Fibroblast of skin of left quadriceps (primary cell): ENCODE measurements around the gene VIT.
"Not testable (repeated sequence)": the region's sequence is repeated elsewhere in the genome, so short reads cannot be mapped to it uniquely, and the experiment has no call there.

ENCODE experiments used
- DNase-seq, 2 experiments: peaks; one replicate each; pipeline ENCODE4 v3.0.0-alpha.2; 2013; ENCODE audit warnings: low read depth in 2 of 2

Gene VIT

GRCh38 chr2:36677996-36678605 is 18.4 kb upstream of the VIT start:
- DNase-seq: no peak

DNA sequence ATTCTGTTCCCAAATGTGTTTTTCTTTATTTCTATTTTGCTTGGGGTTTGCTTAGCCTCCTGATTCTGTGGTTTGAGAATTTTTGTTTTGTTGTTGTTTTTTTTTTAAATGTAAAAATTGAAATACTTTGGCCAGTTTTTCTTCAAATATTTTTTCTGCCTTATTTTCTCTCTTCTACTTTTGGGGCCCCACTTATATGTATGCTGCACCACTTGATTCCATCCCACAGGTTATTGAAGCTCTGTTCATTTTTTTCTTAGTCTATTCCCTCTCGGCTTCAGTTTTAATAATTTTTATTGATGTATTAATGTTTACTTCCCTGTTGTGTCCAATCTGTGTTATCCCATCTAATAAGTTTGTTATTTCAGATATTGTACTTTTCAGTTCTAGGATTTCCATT is 17.7 kb upstream of the VIT start:
- no peak for DNase-seq

- no peak for DNase-seq
These were observed 16.5 kb upstream of the VIT start for GRCh38 chr2:36680012-36680411.

GRCh38 chr2:36682562-36682961 is 13.9 kb upstream of the VIT start:
- no peak for DNase-seq

DNA sequence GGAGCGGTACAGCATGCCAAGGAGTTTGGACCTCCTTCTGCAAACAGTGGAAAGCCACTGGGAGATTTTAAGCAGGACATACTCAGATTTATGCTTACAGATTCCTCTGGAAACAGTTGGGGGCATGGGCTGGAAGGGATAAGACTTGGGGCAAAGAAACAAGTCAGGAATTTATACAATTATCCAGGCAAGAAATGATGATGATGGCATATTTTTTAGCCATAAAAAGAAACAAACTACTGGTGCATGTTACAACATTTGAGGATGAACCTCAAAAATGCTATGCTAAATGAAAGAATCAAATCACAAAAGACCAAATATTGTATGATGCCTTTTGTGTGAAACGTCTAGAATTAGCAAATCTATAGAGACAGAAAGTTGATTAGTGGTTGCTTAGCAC is 13.5 kb upstream of the VIT start:
- no peak for DNase-seq

DNA sequence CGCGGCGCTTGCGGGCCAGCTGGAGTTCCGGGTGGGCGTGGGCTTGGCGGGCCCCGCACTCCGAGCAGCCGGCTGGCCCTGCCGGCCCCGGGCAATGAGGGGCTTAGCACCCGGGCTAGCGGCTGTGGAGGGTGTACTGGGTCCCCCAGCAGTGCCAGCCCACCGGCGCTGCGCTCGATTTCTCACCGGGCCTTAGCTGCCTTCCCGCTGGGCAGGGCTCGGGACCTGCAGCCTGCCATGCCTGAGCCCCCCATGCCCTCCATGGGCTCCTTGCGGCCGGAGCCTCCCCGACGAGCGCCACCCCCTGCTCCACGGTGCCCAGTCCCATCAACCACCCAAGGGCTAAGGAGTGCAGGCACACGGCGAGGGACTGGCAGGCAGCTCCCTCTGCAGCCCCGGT is 8.2 kb upstream of the VIT start:
- not testable (repeated sequence) for DNase-seq

DNA sequence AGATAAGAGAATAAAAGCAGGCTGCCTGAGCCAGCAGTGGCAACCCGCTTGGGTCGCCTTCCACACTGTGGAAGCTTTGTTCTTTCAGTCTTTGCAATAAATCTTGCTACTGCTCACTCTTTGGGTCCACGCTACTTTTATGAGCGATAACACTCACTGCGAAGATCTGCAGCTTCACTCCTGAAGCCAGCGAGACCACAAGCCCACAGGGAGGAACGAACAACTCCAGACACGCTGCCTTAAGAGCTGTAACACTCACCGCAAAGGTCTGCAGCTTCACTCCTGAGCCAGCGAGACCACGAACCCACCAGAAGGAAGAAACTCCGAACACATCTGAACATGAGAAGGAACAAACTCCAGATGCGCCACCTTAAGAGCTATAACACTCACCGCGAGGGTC is 7.5 kb upstream of the VIT start:
- DNase-seq: not testable (repeated sequence)

DNA sequence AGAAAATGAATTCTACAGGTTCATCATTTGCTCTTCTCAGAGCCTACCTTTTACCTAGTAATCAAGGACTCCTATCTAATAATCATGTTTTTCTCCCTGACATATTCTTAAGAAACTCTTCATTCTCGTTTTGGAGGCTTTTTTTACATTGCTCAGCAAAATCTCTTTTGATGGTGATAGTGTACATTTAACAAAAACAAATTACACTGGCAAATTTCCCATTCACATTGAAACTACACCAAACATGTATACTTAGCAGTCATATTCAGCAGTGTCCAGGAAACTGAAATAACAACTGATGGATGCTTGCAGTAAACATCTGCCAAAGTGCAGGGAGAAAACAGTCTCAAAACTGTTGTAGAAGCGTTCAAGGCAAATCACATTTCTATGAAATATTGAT is 4.4 kb upstream of the VIT start:
- DNase-seq: no peak

DNA sequence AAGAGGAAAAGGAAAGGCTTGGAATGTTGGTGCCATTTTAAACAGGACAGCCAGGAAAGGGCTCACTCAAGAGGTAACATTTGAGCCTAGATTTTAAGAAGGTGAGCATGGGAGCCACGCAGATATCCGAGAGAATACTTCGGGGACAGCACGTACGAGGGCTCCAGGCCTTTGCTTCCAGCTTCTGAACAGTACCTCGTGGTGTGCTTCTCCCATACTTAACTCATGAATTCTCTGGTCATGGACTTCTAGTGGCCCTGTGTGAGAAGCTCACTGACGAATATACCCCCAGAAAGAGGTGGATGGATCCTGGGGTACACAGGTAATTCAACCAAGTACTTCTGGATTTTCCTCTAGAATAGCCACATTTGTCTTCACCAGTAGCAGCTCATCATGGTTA is 2.7 kb upstream of the VIT start:
- DNase-seq: no peak

DNA sequence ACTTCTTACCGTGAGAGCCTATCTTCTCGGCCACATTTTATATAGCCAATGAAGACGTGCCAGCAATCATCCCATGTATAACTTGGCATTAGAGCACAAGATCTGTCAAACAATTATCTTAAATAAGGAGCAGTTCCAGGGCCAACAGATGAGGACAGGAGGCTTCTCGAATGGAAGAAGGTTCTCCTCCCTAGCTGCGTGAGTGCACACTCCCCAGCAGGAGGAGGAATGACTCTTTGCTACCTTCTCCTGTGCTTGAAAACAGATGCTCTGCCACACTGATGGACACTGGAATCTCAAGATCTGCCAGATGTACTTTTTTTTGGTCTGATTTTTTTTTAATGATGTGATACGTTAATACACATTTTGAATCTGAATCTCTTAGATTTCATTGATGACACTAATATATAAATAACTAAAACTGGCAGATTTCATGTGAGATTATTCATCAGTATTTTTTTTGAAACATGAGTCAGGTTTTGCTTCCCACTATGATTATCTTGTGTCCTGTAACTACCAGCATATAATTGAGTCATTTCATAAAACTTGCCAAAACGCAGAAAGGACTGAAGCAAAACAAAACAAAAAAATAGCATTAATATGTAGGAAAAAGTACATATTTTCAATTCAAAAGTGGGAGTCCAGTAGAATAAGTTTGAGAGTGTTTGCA is 626 bp upstream of the VIT start:
- peak in 1 of 2 experiments; percentile 35 for DNase-seq

GRCh38 chr2:36697424-36698066 is 1.0 kb downstream of the VIT start:
- DNase-seq: no peak

- no peak for DNase-seq
These were observed 2.5 kb downstream of the VIT start for GRCh38 chr2:36698993-36699392.

GRCh38 chr2:36700311-36700710 is 3.8 kb downstream of the VIT start:
- DNase-seq: no peak

DNA sequence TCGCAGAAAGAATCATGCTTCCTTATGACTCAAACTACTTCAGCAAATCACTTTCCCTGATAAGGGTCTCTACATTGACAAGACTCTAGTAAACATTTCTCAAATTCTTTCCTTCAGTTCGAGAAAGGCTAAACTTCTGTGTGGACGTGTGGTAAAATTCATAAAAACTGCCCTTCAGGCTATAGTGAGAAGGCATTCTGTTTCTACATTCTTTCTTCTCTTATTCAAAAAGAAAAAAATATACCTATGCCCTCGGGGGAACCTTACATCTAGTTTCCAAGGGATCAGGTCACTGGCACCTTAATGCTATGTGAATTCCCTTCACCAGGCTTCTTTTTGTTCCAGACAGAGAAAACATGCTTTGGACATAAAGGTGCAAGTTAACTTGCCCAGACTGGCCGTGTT is 4.9 kb downstream of the VIT start:
- no peak for DNase-seq

DNA sequence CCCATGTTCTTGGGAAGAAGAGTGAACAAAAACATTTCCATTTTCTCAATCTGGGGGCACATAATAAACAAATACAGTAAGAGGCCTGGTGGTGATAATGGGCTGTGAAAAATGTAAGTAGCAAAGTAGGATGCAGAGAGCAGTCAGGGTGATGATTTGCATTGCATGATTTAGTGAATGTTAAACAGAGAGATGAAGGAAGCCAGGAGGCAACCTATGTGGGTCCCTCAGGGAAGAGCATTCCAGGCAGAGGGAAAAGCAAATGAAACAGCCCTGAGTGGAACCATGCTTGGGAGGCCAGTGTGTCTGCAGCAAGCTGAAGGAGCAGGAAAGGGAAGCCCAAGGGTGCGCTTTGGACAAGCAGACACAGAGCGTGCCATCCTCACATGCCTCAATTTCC is 5.4 kb downstream of the VIT start:
- DNase-seq: no peak

DNA sequence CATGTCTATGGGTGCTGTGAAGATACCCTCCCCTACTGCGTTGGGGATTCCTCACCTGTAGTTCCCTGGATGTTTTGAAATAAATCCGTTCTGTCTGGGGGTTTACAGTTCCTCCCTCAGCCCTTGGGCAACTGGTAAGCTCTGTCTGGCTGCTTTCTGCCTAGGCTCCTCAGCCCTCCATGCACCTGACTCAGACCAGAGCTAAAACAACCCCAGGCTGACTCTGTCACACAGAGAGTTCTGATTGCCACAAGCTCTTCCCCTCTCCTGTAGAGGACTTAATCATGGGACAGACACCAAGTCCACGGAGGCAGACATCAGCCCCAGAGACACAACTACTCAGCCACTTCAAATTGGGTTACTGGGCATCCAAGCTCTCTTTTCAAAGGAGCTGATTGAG is 6.3 kb downstream of the VIT start:
- DNase-seq: no peak

- no peak for DNase-seq
These were observed 8.1 kb downstream of the VIT start for GRCh38 chr2:36704475-36705150.

DNA sequence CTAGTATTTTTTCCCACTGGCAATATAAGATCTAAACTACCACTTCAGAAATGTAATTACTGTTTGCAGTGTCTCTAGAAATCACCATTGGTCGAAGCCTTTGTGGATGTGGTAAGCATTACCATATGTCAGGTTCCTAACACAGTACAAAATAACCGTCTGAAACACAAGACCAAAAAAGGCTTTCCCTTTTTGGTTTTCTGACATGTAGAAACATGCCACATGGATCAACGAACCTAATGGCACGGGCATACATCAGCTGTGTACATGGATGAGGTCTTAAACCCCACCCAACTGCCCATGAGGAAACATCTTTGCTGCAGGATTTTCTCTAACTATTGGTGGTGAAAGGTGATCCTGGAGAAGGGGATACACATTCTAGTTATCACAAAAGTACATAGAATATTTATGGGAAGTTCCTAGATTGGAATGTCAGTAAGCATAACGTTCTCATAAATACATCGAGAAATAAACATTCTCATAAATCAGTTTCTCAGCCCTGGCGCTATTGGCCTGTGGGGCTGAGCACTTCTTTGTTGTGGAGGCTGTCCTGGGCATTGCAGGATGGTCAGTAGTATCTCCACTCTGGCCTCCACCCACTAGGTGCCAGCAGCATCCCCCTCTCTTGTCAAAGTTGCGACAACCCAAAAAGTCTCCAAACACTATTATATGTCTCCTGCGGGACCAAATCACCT is 9.0 kb downstream of the VIT start:
- DNase-seq: no peak

GRCh38 chr2:36706021-36706876 is 9.7 kb downstream of the VIT start:
- DNase-seq: no peak

GRCh38 chr2:36707050-36707449 is 10.5 kb downstream of the VIT start:
- peak in 1 of 2 experiments; percentile 32 for DNase-seq

- DNase-seq: peak; percentile 97
These were observed 11.7 kb downstream of the VIT start for GRCh38 chr2:36708041-36708741.
